ENCODE measurements around the gene GALNT16.

- TF ChIP-seq CTCF (IDR thresholded peaks at IDR 0.05; ENCODE audit: low read length) (no peak), EZH2 (optimal IDR thresholded peaks at IDR 0.05; ENCODE audit: low read depth, low read length) (no peak), EZH2phosphoT487 (IDR thresholded peaks at IDR 0.05; ENCODE audit: low read length) (no peak)
Measured at GRCh38 chr14:69326611-69327010, 66.7 kb downstream of the GALNT16 start.

Measured in MM.1S (cell line).